ENCODE results near the gene RPL11. TPM values are rescaled to one million over a fixed set of nuclear protein-coding genes. Genes with fewer than 3 reads are reported as not detected.

Gene RPL11
- total RNA-seq, 2 experiments from 2014 or later: 1,767 to 1,891 TPM

GRCh38 chr1:23696335-23696989 is 4.9 kb downstream of the RPL11 start:
- H3K79me2 ChIP-seq (ENCODE audit: insufficient read depth, low read depth, low read length): peaks cover 93% of the 10 kb centered on the region
- H3K4me1 ChIP-seq (ENCODE audit: insufficient read depth, low read length, poor library complexity, severe bottlenecking): peaks cover 40% of the 10 kb centered on the region
- intact Hi-C loops (cut with micrococcal nuclease; ENCODE audit: unreplicated experiment): no loop called here
- DNase-seq (ENCODE audit: low spot score): no peak
- peak overlapping the region; percentile 86 for H3K4me2 ChIP-seq (ENCODE audit: low read length)
- CTCF ChIA-PET (ENCODE audit: unreplicated experiment): no interaction called here
- no peaks in the 10 kb centered on the region for H3K9me2 ChIP-seq (ENCODE audit: insufficient read depth, low read length)
- H4K20me1 ChIP-seq (ENCODE audit: insufficient read depth, low read length): peaks cover 65% of the 10 kb centered on the region
- TF ChIP-seq EZH2phosphoT487 (IDR thresholded peaks at IDR 0.05; ENCODE audit: borderline replicate concordance, low read depth, low read length) (no peak), CTCF (conservative IDR thresholded peaks at IDR 0.05; ENCODE audit: low read length) (no peak)
- H3K9me3 ChIP-seq (ENCODE audit: low read length): no peaks in the 10 kb centered on the region
- no peak overlapping the region for H2AFZ ChIP-seq (ENCODE audit: low read length)
- no peak overlapping the region for H3K4me3 ChIP-seq (ENCODE audit: low read depth, low read length, poor library complexity, severe bottlenecking)
- H3K27ac ChIP-seq (ENCODE audit: low read depth, low read length, poor library complexity, severe bottlenecking): no peak overlapping the region
- no TSS peak for BruUV-seq (replicated peaks)
- POLR2A ChIA-PET: interaction anchor here (0.7 kb wide), 1 partner anchor 18 kb away, joined by 3 read pairs; no protein-coding TSS in a partner anchor
- H3K36me3 ChIP-seq (ENCODE audit: insufficient read depth, low read length): peaks cover 97% of the 10 kb centered on the region

- POLR2A ChIA-PET: interaction anchor here (1.2 kb wide), 1 partner anchor 17 kb away, joined by 3 read pairs; no protein-coding TSS in a partner anchor
- peaks cover 55% of the 10 kb centered on the region for H4K20me1 ChIP-seq (ENCODE audit: insufficient read depth, low read length)
These were observed 6.9 kb downstream of the RPL11 start for GRCh38 chr1:23698466-23698865.

More at GRCh38 chr1:23698466-23698865, 6.9 kb downstream of the RPL11 start:
- Histone ChIP-seq H3K79me2 (ENCODE audit: insufficient read depth, low read depth, low read length) (peaks cover 73% of the 10 kb centered on the region), H3K36me3 (ENCODE audit: insufficient read depth, low read length) (peaks cover 99% of the 10 kb centered on the region), H3K9me3 (ENCODE audit: low read length) (no peaks in the 10 kb centered on the region), H3K4me1 (ENCODE audit: insufficient read depth, low read length, poor library complexity, severe bottlenecking) (peaks cover 31% of the 10 kb centered on the region), H3K4me3 (ENCODE audit: low read depth, low read length, poor library complexity, severe bottlenecking) (no peak overlapping the region), H3K9me2 (ENCODE audit: insufficient read depth, low read length) (no peaks in the 10 kb centered on the region), H2AFZ (ENCODE audit: low read length) (no peak overlapping the region), H3K4me2 (ENCODE audit: low read length) (no peak overlapping the region), H3K27ac (ENCODE audit: low read depth, low read length, poor library complexity, severe bottlenecking) (no peak overlapping the region)
- intact Hi-C loops (cut with micrococcal nuclease; ENCODE audit: unreplicated experiment): no loop called here
- CTCF ChIA-PET (ENCODE audit: unreplicated experiment): interaction anchor here (1.3 kb wide), 1 partner anchor 170 kb away, joined by 3 read pairs; no protein-coding TSS in a partner anchor
- TF ChIP-seq CTCF (conservative IDR thresholded peaks at IDR 0.05; ENCODE audit: low read length) (no peak), EZH2phosphoT487 (IDR thresholded peaks at IDR 0.05; ENCODE audit: borderline replicate concordance, low read depth, low read length) (no peak)
- BruUV-seq (replicated peaks): no TSS peak
- DNase-seq (ENCODE audit: low spot score): no peak

Data from OCI-LY7 (cell line).